ENCODE measurements around the gene DDX17. TPM values are rescaled to one million over a fixed set of nuclear protein-coding genes. Genes with fewer than 3 reads are reported as not detected.

Gene DDX17
- total RNA-seq, 1 donor from 2014 or later, result 466 TPM

DNA sequence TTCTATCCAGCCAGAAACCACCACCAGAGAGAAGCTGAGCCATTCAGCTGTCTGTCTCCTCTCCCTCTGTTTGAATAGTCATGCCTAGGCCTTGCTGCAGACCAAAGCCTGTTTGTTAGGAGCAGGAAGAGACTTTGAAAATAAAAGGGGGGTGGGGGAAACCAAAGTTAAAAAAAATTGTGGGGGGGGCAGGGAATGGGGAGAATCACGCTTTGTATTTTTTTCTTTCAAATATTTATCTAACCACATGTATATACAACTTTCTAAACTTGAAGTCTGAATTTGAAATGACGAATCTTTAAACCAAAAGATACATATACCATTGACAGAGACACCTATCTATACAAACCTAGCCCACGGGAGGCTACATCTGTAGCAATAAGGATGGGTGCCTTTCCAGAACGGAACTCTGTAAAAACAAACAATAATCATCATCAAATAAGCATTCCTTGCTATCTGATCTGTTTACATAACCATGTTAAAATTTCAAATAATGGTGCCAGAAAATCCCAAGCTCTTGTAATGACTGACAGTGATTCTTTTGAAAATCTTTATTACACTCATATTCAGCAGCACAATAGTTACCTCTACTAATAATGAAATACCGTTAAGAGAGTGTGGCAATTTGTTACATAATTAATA lies 14.3 kb downstream of the DDX17 start:
- DNase-seq (ENCODE audit: extremely low spot score, unreplicated experiment), result no peak
- peaks cover 28% of the 10 kb centered on the region for H3K4me1 Mint-ChIP-seq (ENCODE audit: unreplicated experiment)
- H3K36me3 Mint-ChIP-seq (ENCODE audit: unreplicated experiment), result peaks cover 70% of the 10 kb centered on the region
- H3K4me3 Mint-ChIP-seq (ENCODE audit: unreplicated experiment), result no peak overlapping the region
- TF ChIP-seq, protein P1, sequence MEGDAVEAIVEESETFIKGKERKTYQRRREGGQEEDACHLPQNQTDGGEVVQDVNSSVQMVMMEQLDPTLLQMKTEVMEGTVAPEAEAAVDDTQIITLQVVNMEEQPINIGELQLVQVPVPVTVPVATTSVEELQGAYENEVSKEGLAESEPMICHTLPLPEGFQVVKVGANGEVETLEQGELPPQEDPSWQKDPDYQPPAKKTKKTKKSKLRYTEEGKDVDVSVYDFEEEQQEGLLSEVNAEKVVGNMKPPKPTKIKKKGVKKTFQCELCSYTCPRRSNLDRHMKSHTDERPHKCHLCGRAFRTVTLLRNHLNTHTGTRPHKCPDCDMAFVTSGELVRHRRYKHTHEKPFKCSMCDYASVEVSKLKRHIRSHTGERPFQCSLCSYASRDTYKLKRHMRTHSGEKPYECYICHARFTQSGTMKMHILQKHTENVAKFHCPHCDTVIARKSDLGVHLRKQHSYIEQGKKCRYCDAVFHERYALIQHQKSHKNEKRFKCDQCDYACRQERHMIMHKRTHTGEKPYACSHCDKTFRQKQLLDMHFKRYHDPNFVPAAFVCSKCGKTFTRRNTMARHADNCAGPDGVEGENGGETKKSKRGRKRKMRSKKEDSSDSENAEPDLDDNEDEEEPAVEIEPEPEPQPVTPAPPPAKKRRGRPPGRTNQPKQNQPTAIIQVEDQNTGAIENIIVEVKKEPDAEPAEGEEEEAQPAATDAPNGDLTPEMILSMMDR (IDR thresholded peaks at IDR 0.05), result no peak
- H3K27ac Mint-ChIP-seq (ENCODE audit: unreplicated experiment), result no peak overlapping the region
- H3K9me3 Mint-ChIP-seq (ENCODE audit: unreplicated experiment), result no peaks in the 10 kb centered on the region
- H3K27me3 Mint-ChIP-seq (ENCODE audit: unreplicated experiment), result no peaks in the 10 kb centered on the region

- Mint-ChIP-seq H3K36me3 (ENCODE audit: unreplicated experiment) (peaks cover 74% of the 10 kb centered on the region), H3K4me1 (ENCODE audit: unreplicated experiment) (peaks cover 28% of the 10 kb centered on the region), H3K9me3 (ENCODE audit: unreplicated experiment) (no peaks in the 10 kb centered on the region), H3K27me3 (ENCODE audit: unreplicated experiment) (no peaks in the 10 kb centered on the region), H3K27ac (ENCODE audit: unreplicated experiment) (peak overlapping the region; percentile 52), H3K4me3 (ENCODE audit: unreplicated experiment) (no peak overlapping the region)
- TF ChIP-seq, protein P1 (IDR thresholded peaks at IDR 0.05), result no peak
- no peak for DNase-seq (ENCODE audit: extremely low spot score, unreplicated experiment)
These were observed 15.2 kb downstream of the DDX17 start for GRCh38 chr22:38490915-38491314.

DNA sequence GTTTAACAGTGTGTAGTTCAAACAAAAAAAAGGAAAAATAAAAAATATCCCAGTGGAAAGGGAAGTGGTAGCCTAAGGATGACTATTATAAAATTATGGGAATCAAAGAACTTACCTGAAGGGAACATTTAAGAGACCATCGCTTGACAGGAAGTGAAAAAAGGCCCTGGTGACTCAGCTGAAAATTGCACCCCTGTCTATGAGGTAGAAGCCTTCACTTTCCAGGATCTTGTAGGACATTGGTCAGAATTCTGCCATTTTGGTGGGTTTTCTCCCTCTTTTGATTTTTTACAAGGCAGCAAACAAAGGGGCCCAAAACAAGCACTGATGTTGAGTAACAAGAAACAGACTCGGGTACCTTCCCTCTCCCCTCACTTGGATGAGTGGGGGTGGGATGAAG lies 15.6 kb downstream of the DDX17 start:
- Mint-ChIP-seq H3K4me3 (ENCODE audit: unreplicated experiment) (no peak overlapping the region), H3K27me3 (ENCODE audit: unreplicated experiment) (no peaks in the 10 kb centered on the region), H3K36me3 (ENCODE audit: unreplicated experiment) (peaks cover 74% of the 10 kb centered on the region), H3K4me1 (ENCODE audit: unreplicated experiment) (peaks cover 25% of the 10 kb centered on the region), H3K27ac (ENCODE audit: unreplicated experiment) (peak overlapping the region; percentile 52), H3K9me3 (ENCODE audit: unreplicated experiment) (no peaks in the 10 kb centered on the region)
- TF ChIP-seq, protein P1 (IDR thresholded peaks at IDR 0.05), result no peak
- DNase-seq (ENCODE audit: extremely low spot score, unreplicated experiment), result no peak

DNA sequence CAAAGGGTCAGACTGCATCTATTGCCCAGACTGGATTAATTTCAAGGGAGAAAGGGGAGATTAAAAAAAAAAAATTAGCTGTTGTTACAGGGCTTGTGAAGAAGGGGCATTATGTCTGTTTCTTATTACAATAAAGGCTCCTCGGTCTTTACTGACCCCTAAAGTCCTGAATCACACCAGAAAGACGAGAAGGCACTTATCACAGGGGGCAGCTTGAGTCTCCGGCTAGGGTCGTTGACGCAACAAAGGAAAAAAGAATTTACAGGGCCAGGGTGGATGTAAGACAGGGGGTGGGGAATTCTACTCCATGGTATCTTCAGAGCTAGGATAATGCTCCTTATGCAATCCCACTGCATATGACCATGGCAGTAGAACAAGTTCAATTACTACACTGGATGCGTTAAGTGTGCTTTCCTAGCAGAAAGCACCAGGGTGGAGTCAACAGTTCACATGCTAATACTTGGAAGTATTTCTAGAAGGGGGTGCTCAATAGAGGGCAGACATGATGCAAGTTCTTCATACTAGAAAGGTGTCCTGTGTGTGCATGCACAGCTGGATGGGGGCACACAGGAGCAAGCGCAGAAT lies 16.5 kb downstream of the DDX17 start:
- H3K4me1 Mint-ChIP-seq (ENCODE audit: unreplicated experiment), result peaks cover 24% of the 10 kb centered on the region
- no peaks in the 10 kb centered on the region for H3K9me3 Mint-ChIP-seq (ENCODE audit: unreplicated experiment)
- H3K36me3 Mint-ChIP-seq (ENCODE audit: unreplicated experiment), result peaks cover 78% of the 10 kb centered on the region
- no peak overlapping the region for H3K27ac Mint-ChIP-seq (ENCODE audit: unreplicated experiment)
- TF ChIP-seq, protein P1 (IDR thresholded peaks at IDR 0.05), result no peak
- H3K27me3 Mint-ChIP-seq (ENCODE audit: unreplicated experiment), result no peaks in the 10 kb centered on the region
- DNase-seq (ENCODE audit: extremely low spot score, unreplicated experiment), result no peak
- no peak overlapping the region for H3K4me3 Mint-ChIP-seq (ENCODE audit: unreplicated experiment)

DNA sequence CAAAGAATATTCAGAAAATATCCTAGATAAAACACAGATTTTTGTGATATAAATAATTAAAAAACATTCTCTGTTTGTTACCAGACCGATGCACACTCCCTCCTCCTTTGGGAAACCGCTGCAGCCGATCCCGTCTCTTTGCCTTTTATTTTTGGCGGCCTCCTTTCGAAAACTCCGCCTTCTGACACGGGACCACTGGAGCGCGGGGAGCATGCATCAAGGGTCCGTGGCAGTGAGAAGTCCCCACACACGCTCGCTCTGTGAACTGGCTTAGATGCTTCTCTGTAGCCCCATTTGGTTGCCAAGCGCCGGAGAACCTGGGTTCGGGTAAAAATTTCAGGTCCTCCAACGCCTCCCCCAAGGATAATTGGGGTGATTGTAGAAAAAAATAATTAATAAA lies 17.0 kb downstream of the DDX17 start:
- DNase-seq (ENCODE audit: extremely low spot score, unreplicated experiment), result no peak
- Mint-ChIP-seq H3K27me3 (ENCODE audit: unreplicated experiment) (no peaks in the 10 kb centered on the region), H3K36me3 (ENCODE audit: unreplicated experiment) (peaks cover 78% of the 10 kb centered on the region), H3K27ac (ENCODE audit: unreplicated experiment) (no peak overlapping the region), H3K4me3 (ENCODE audit: unreplicated experiment) (no peak overlapping the region), H3K9me3 (ENCODE audit: unreplicated experiment) (no peaks in the 10 kb centered on the region), H3K4me1 (ENCODE audit: unreplicated experiment) (peaks cover 25% of the 10 kb centered on the region)
- TF ChIP-seq, protein P1 (IDR thresholded peaks at IDR 0.05), result no peak
